Esophagus muscularis mucosa (tissue), 3 donors: ENCODE measurements around the gene FES.

Source experiments
- POLR2A ChIP-seq: fragments of 450-650 bp; IDR thresholded peaks from one replicate; pipeline ENCODE4 v1.6.1; 2017; ENCODE audit warnings: antibody characterized with exemption, moderate library complexity, mild to moderate bottlenecking, low read depth
- TF ChIP-seq, protein P1 (sequence below), 3 experiments: fragments of 200-600 bp in 2 of 3; fragments of 450-650 bp in 1 of 3; sonication (generic) in 2 of 3; IDR thresholded peaks; one replicate each; pipeline ENCODE4 v1.5.1; 2017 to 2019; ENCODE audit warnings: antibody characterized with exemption in 3 of 3, mild to moderate bottlenecking in 2 of 3, moderate library complexity in 1 of 3

GRCh38 chr15:90934949-90935751 lies 50.8 kb downstream of the FES start, which contains the start of gene UNC45A:
- no peak for TF ChIP-seq POLR2A
- TF ChIP-seq, protein P1, sequence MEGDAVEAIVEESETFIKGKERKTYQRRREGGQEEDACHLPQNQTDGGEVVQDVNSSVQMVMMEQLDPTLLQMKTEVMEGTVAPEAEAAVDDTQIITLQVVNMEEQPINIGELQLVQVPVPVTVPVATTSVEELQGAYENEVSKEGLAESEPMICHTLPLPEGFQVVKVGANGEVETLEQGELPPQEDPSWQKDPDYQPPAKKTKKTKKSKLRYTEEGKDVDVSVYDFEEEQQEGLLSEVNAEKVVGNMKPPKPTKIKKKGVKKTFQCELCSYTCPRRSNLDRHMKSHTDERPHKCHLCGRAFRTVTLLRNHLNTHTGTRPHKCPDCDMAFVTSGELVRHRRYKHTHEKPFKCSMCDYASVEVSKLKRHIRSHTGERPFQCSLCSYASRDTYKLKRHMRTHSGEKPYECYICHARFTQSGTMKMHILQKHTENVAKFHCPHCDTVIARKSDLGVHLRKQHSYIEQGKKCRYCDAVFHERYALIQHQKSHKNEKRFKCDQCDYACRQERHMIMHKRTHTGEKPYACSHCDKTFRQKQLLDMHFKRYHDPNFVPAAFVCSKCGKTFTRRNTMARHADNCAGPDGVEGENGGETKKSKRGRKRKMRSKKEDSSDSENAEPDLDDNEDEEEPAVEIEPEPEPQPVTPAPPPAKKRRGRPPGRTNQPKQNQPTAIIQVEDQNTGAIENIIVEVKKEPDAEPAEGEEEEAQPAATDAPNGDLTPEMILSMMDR (IDR thresholded peaks at IDR 0.05), result no peak
